ENCODE results near the gene SP4. TPM values are rescaled to one million over a fixed set of nuclear protein-coding genes. Genes with fewer than 3 reads are reported as not detected.

SP4 gene
- total RNA-seq, 4 donors from 2014 or later, result 6.9 to 17.0 (median 11.3) TPM

GRCh38 chr7:21469894-21470293, 42.0 kb downstream of the SP4 start:
- no peaks in the 10 kb centered on the region for H3K4me1 ChIP-seq
- H3K4me3 ChIP-seq, result no peak overlapping the region
- H3K27ac ChIP-seq, result no peak overlapping the region
- no peaks in the 10 kb centered on the region for H3K9me3 ChIP-seq
- no peaks in the 10 kb centered on the region for H3K27me3 ChIP-seq
- TF ChIP-seq CTCF (IDR thresholded peaks at IDR 0.05), result no peak
- no peak for TF ChIP-seq POLR2A (IDR thresholded peaks at IDR 0.05)
- TF ChIP-seq EP300 (IDR thresholded peaks at IDR 0.05), result no peak
- DNase-seq (ENCODE audit: low spot score in 2 of 2), result no peak
- no peaks in the 10 kb centered on the region for H3K36me3 ChIP-seq
- 88 to 94% methylated on average over 3 of the region's 3 CpGs for WGBS, 2 donors

GRCh38 chr7:21472029-21472428, 44.1 kb downstream of the SP4 start:
- H3K27ac ChIP-seq, result no peak overlapping the region
- no peak for TF ChIP-seq CTCF (IDR thresholded peaks at IDR 0.05)
- no peak for TF ChIP-seq EP300 (IDR thresholded peaks at IDR 0.05)
- TF ChIP-seq POLR2A (IDR thresholded peaks at IDR 0.05), result no peak
- no peak for DNase-seq (ENCODE audit: low spot score in 2 of 2)
- WGBS, 2 donors, result 88 to 100% methylated on average over 1 of the region's 1 CpG
- no peaks in the 10 kb centered on the region for H3K4me1 ChIP-seq
- no peaks in the 10 kb centered on the region for H3K9me3 ChIP-seq
- peaks cover 0 to 2% (median 0%) of the 10 kb centered on the region in 3 donors for H3K36me3 ChIP-seq
- no peaks in the 10 kb centered on the region for H3K27me3 ChIP-seq
- no peak overlapping the region for H3K4me3 ChIP-seq

- no peak overlapping the region for H3K4me3 ChIP-seq
- TF ChIP-seq POLR2A (IDR thresholded peaks at IDR 0.05), result no peak
- no peaks in the 10 kb centered on the region for H3K27me3 ChIP-seq
- no peaks in the 10 kb centered on the region for H3K9me3 ChIP-seq
- DNase-seq (ENCODE audit: low spot score in 2 of 2), result no peak
- H3K27ac ChIP-seq, result no peak overlapping the region
- peaks cover 0 to 20% (median 0%) of the 10 kb centered on the region in 3 donors for H3K36me3 ChIP-seq
- 66% methylated on average over 2 of the region's 2 CpGs for WGBS, 2 donors
- H3K4me1 ChIP-seq, result peaks cover 0 to 5% (median 0%) of the 10 kb centered on the region in 4 donors
These were observed 48.5 kb downstream of the SP4 start for GRCh38 chr7:21476429-21476828.

- WGBS, 2 donors, result 64 to 69% methylated on average over 3 of the region's 3 CpGs
These were observed 53.0 kb downstream of the SP4 start for GRCh38 chr7:21480693-21481403.

GRCh38 chr7:21486511-21486910, 58.6 kb downstream of the SP4 start:
- Histone ChIP-seq H3K27me3 (no peaks in the 10 kb centered on the region), H3K4me1 (no peaks in the 10 kb centered on the region), H3K36me3 (peaks cover 0 to 17% (median 0%) of the 10 kb centered on the region in 3 donors), H3K4me3 (no peak overlapping the region), H3K27ac (no peak overlapping the region), H3K9me3 (no peaks in the 10 kb centered on the region)
- no peak for TF ChIP-seq POLR2A (IDR thresholded peaks at IDR 0.05)
- TF ChIP-seq CTCF (IDR thresholded peaks at IDR 0.05), result no peak
- TF ChIP-seq EP300 (IDR thresholded peaks at IDR 0.05), result no peak
- no peak for DNase-seq (ENCODE audit: low spot score in 2 of 2)
- 80 to 91% methylated on average over 2 of the region's 2 CpGs for WGBS, 2 donors

More at GRCh38 chr7:21480693-21481403, 53.0 kb downstream of the SP4 start:
- Histone ChIP-seq H3K27me3 (no peaks in the 10 kb centered on the region), H3K9me3 (no peaks in the 10 kb centered on the region), H3K27ac (no peak overlapping the region), H3K4me1 (peaks cover 0 to 5% (median 0%) of the 10 kb centered on the region in 4 donors), H3K36me3 (peaks cover 0 to 20% (median 0%) of the 10 kb centered on the region in 3 donors), H3K4me3 (no peak overlapping the region)
- TF ChIP-seq POLR2A (IDR thresholded peaks at IDR 0.05) (no peak), EP300 (IDR thresholded peaks at IDR 0.05) (no peak), CTCF (IDR thresholded peaks at IDR 0.05) (no peak)
- DNase-seq (ENCODE audit: low spot score in 2 of 2), result no peak

Measured in tibial nerve (tissue), 4 donors.